KBM-7 (cell line): ENCODE results near the gene MYH9.
"Not testable (repeated sequence)": the region's sequence is repeated elsewhere in the genome, so short reads cannot be mapped to it uniquely, and the experiment has no call there.

Experiments
- DNase-seq: peaks from one replicate; pipeline ENCODE4 v3.0.0-alpha.2; 2015
- in situ Hi-C: fragments of 300-500 bp; cut with MboI; formaldehyde crosslinking; loops from 2 replicates; pipeline ENCODE4 v1.14.3; 2020; ENCODE audit warnings: low sequenced_read_pairs, low pct_unique_long_range_greater_than_20kb, mixed read lengths

The MYH9 gene

GRCh38 chr22:36417281-36417686 is 29.5 kb upstream of the MYH9 start:
- in situ Hi-C loops, result no loop called here
- DNase-seq, result no peak

GRCh38 chr22:36415415-36416168 is 27.8 kb upstream of the MYH9 start:
- in situ Hi-C loops, result no loop called here
- DNase-seq, result no peak

GRCh38 chr22:36413022-36413775 is 25.4 kb upstream of the MYH9 start:
- in situ Hi-C loops, result no loop called here

GRCh38 chr22:36411589-36412258 is 24.0 kb upstream of the MYH9 start:
- no peak for DNase-seq
- in situ Hi-C loops, result no loop called here

More at GRCh38 chr22:36413022-36413775, 25.4 kb upstream of the MYH9 start:
- no peak for DNase-seq

DNA sequence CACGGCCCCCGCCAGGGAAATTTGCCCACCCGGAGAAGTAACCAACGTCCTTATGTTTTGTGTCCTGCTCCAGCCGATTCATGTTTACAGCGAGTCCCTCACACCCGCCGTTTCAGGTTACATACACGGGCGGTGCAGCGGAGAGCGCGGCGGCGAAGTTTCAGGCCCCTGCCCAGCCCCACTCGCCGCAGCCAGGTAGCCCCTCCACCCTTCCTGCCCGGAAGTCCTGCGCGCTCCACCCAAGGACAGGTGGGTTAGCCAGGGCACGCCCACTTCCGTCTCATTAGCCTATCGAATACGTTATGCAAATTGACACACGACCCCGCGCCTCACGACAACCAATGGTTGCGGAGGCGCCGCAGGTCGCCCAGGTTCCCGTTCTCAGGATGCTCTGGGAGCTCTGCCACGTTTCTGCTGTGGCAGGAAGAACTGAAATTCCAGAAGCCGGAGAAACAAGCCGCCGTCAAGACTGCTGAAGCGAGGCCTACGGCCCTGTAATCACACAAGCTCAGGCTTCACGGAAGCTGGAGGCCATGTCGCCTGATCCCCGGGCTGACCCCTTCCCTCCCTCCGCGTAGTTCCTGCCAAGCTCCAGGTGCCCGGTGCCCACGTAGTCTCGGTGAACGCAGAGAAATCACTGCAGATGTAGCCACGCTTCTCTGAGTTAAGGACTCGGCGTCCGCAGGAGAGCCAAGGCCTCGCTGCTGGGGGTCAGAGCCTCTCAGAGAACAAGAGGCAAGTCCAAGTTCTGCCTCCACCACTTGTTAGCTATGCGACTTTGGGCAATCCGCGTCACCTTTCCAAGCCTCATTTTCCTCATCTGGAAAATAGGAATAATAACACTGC is 22.4 kb upstream of the MYH9 start:
- no peak for DNase-seq
- in situ Hi-C loops, result no loop called here

- DNase-seq, in situ Hi-C loops: not testable (repeated sequence)
These were observed 21.8 kb upstream of the MYH9 start for GRCh38 chr22:36409554-36409910.

- DNase-seq, result no peak
- in situ Hi-C loops, result no loop called here
These were observed 21.3 kb upstream of the MYH9 start for GRCh38 chr22:36409056-36409455.

- no peak for DNase-seq
- in situ Hi-C loops, result no loop called here
These were observed 19.0 kb upstream of the MYH9 start for GRCh38 chr22:36406721-36407120.

DNA sequence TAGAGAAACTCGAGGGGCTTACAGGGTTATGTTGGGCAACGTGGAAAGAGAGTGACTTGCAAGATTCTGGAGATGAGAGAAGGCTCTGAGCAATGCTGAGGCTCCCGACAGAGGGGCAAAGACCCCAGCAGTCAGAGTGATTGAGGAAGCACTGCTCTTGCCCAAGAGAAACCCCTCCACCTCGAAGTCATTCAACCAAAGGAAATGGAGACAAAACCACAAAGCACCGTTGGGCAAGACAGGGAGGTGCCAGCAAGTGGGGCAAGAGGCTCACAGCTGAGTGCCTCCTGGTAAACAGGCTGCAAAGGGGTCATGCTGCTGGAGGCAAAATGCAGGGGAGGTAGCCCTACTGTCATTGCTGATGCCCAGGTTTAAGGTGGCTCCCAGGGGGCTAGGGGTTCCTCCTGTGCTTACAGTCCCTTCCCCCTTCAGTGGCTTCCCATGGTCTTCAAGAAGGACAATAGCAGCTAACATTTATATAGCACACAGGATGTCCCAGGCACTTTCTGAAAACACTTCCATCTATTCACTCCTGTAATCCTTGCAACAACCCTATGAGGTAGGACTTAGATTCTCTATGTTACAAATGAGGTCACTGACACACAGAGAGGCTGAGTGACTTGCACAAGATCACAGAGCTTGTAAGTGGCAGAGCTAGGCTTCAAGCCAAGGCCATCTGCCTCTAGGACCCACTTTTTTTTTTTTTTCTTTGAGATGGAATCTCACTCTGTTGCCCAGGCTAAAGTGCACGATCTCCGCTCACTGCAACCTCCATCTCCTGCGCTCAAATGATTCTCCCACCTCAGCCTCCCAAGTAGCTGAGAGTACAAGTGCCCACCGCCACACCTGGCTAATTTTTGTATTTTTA is 18.1 kb upstream of the MYH9 start:
- in situ Hi-C loops, result no loop called here
- peak; percentile 96 for DNase-seq

DNA sequence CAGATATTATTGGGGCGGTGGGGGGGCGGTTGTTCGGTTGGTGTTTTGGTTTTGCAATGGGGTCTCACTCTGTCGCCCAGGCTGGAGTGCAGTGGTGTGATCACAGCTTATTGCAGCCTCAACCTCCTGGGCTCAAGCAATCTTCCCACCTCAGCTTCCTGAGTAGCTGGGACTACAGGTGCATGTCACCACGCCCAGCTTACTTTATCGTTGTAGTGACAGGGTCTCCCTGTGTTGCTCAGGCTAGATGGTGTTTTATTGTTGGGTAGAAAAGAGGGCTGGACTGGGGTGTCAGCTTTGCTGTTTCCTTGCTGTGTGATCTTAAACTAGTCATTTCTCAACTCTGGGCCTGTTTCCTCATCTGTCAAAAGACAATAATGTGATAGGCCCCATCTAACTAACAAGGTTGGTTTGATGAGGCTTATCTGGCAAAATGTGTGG is 17.5 kb upstream of the MYH9 start:
- in situ Hi-C loops, result no loop called here
- DNase-seq, result no peak

DNA sequence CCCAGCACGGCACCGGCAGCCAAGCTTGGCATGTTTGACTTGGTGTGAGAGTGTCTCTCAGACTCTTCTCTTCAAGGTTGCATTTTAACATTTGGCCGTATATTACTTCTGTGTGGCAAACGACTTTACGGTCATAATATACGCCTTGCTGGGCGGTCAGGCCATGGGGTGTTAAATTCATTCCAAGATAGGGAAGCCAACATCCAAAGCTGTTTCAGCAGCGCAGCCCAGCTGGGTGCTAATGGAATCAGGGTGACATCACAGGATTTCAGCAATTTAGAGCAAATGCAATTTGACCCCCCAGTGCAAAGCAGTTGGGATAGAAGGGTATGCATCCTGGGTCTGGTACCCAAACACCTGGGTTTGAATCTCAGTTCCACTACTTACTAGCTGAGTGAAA is 16.7 kb upstream of the MYH9 start:
- in situ Hi-C loops, result no loop called here
- no peak for DNase-seq

DNA sequence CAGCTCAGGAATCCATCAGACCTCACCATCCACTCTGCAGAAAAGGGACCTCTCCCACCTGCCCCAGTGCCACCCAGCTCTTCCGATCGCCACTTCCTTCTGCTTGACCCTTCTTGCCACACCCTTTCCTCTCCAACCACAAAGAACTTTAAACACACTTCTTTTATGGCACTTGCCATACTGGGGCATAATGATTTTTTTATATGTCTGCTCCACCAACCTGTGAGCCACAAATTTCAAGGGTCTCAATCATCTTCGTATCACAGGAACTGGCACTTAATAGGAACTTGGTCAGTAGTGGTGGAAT is 11.7 kb upstream of the MYH9 start:
- DNase-seq, result no peak
- in situ Hi-C loops, result no loop called here

- in situ Hi-C loops, result no loop called here
- no peak for DNase-seq
These were observed 11.1 kb upstream of the MYH9 start for GRCh38 chr22:36398601-36399471.

DNA sequence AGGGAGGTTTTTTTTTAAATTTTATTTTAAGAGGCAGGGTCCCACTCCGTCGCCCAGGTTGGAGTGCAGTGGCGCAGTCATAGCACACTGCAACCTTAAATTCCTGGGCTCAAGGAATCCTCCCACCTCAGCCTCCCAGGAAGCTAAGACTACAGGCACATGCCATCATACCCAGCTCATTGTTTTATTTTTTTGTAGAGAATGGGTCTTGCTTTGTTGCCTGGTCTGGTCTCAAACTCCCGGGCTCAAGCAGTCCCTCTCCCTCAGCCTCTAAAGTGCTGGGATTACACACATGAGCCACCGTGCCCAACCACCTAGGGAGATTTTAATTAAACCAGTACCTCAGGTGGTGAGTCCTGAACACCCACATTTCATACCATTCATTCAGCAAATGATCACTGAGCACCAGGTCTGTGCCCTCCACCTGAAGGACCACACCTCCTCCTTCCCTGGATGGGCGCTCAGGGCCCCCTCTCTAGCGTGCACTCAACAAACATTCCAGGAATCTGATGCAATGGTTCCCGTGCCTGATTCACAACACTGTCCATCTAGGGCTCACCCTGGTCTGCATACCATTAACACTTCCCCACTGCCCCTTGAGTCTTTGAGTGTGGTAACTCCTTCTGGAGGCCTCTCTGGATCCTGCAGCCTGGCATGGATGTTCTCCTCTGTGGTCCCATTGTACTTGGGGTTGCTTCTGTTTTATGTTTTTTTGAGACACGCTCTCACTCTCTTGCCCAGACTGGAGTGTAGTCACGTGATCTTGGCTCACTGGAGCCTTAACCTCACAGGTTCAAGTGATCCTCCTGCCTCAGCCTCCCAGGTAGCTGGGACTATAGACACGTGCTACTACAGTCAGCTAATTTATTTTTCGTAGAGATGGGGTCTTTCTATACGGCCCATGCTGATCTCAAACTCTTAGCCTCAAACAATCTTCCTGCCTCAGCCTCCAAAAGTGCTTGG is 9.6 kb upstream of the MYH9 start:
- in situ Hi-C loops, result no loop called here
- DNase-seq, result no peak

GRCh38 chr22:36395915-36396314 is 8.1 kb upstream of the MYH9 start:
- in situ Hi-C loops, result no loop called here
- no peak for DNase-seq

DNA sequence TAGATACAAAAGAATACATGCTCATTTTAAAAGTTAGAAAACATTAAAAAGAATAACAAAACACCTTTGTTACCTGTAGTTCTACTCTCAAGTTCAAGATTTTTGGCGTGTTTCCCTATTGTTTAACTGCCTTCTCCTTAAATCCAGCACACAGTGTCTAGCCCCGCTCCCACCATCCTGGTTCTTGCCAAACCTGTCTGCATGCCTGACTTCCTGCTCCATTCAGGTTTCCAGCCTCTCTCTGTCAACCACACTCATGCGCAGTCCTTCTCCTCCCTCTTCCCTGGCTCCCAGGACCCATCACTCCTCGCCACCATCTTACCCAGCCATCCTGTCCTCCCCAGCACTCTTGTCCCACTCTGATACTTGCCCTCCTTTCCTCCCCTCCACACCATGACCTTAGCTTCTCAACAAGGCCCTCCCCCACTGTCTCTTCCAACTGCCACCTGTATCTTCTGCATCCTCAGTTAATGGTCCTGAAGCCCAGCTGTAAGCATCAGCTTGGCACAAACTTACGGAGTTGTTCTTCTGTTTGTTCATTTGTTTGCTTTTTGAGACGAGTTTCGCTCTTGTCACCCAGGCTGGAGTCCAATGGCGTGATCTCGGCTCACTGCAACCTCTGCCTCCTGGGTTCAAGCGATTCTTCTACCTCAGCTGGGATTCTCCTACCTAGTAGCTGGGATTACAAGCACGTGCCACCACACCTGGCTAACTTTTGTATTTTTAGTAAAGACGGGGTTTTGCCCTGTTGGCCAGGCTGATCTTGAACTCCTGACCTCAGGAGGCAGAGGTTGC is 7.5 kb upstream of the MYH9 start:
- DNase-seq, result no peak
- in situ Hi-C loops, result no loop called here
